Chondrocyte (in vitro differentiated cells): ENCODE data around the gene CDS1. TPM values are rescaled to one million over a fixed set of nuclear protein-coding genes. Genes with fewer than 3 reads are reported as not detected.
"Not testable (repeated sequence)": the region's sequence is repeated elsewhere in the genome, so short reads cannot be mapped to it uniquely, and the experiment has no call there.

Experiments used
- DNase-seq: peaks from one replicate; pipeline ENCODE4 v3.0.0; 2021; ENCODE audit warnings: mixed read lengths, low spot score
- H3K27ac Mint-ChIP-seq: one replicate; pipeline ENCODE4 v1.8.0; 2021; ENCODE audit warnings: mild to moderate bottlenecking, moderate library complexity, mixed read lengths; ENCODE audit not compliant: unreplicated experiment
- H3K27me3 Mint-ChIP-seq: 2 replicates; pipeline ENCODE4 v1.8.0; 2021; ENCODE audit warnings: low read depth, mixed read lengths
- H3K36me3 Mint-ChIP-seq: 2 replicates; pipeline ENCODE4 v1.8.0; 2021; ENCODE audit warnings: low read depth, mixed read lengths
- H3K4me1 Mint-ChIP-seq: 2 replicates; pipeline ENCODE4 v1.8.0; 2021; ENCODE audit warnings: low read depth, mild to moderate bottlenecking, mixed read lengths
- H3K4me3 Mint-ChIP-seq: one replicate; pipeline ENCODE4 v1.8.0; 2021; ENCODE audit warnings: mild to moderate bottlenecking, moderate library complexity, mixed read lengths; ENCODE audit not compliant: unreplicated experiment
- H3K9me3 Mint-ChIP-seq: 2 replicates; pipeline ENCODE4 v1.8.0; 2021; ENCODE audit warnings: low read depth, mixed read lengths
- long read RNA-seq: library from polyadenylated mRNA; stranded (forward); transcript quantifications from one replicate; pipeline ENCODE4 v2.0.0, GENCODE V29; 2021
- total RNA-seq: library from RNA; stranded (reverse); gene quantifications from 3 replicates; pipeline ENCODE4 v1.2.1, GENCODE V29; 2021
- TF ChIP-seq, protein P1 (sequence below): fragments of 200-600 bp; sonication (generic); IDR thresholded peaks from 2 replicates; pipeline ENCODE4 v1.5.0; 2021; ENCODE audit warnings: antibody characterized with exemption, mild to moderate bottlenecking, moderate library complexity

Gene CDS1
- 0.26 to 0.30 TPM in 2 of 3 replicates, not detected in the other for total RNA-seq
- long read RNA-seq = 0 reads

DNA sequence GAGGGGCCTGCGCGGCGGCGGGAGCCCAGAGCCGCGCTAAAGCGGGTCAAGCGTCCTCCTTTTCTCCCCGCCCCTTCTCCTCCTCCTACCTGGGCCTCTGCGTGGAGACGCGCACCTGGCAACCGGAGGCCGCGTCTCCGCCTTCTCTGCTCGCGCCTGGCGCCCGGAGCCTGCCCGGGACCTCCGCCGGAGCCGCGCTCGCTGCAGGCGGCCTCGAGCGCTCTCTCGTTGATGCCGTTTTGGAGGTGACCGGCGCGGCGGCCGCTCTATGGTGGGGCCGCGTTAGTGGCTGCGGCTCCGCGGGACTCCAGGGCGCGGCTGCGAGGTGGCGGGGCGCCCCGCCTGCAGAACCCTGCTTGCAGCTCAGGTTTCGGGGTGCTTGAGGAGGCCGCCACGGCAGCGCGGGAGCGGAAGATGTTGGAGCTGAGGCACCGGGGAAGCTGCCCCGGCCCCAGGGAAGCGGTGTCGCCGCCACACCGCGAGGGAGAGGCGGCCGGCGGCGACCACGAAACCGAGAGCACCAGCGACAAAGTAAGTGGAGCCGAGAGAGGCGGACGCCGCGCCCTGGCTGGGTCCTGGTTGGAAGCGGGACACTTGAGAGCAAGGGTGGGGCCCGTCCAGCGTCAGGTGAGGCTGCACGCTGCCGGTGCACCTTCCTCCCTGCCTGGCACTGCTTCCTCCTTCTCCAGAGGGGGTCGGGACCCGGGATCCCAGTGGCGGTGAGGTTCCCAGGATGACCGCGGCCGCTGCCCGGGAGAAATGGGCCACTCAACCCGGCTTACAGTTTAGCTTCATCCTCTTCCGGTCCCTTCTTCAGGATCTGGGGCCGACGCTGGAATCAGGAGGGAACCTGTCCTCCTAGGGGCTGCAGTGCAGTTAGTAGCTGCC, at the start of gene CDS1:
CDS1 (plus strand) TSS at position 140 of the 888 bp plus-strand sequence; CDS start at position 415, 275 bp downstream.
- H3K36me3 Mint-ChIP-seq = peaks cover 10% of the 10 kb centered on the region
- TF ChIP-seq, protein P1, sequence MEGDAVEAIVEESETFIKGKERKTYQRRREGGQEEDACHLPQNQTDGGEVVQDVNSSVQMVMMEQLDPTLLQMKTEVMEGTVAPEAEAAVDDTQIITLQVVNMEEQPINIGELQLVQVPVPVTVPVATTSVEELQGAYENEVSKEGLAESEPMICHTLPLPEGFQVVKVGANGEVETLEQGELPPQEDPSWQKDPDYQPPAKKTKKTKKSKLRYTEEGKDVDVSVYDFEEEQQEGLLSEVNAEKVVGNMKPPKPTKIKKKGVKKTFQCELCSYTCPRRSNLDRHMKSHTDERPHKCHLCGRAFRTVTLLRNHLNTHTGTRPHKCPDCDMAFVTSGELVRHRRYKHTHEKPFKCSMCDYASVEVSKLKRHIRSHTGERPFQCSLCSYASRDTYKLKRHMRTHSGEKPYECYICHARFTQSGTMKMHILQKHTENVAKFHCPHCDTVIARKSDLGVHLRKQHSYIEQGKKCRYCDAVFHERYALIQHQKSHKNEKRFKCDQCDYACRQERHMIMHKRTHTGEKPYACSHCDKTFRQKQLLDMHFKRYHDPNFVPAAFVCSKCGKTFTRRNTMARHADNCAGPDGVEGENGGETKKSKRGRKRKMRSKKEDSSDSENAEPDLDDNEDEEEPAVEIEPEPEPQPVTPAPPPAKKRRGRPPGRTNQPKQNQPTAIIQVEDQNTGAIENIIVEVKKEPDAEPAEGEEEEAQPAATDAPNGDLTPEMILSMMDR = no peak
- peak; percentile 88 for DNase-seq
- H3K4me3 Mint-ChIP-seq = peak within 1 kb of the TSS; percentile 75
- H3K27ac Mint-ChIP-seq = no peak within 1 kb of the TSS
- peaks cover 11% of the 10 kb centered on the region for H3K4me1 Mint-ChIP-seq
- H3K27me3 Mint-ChIP-seq = peaks cover 42% of the 10 kb centered on the region
- H3K9me3 Mint-ChIP-seq = peaks cover 2% of the 10 kb centered on the region

DNA sequence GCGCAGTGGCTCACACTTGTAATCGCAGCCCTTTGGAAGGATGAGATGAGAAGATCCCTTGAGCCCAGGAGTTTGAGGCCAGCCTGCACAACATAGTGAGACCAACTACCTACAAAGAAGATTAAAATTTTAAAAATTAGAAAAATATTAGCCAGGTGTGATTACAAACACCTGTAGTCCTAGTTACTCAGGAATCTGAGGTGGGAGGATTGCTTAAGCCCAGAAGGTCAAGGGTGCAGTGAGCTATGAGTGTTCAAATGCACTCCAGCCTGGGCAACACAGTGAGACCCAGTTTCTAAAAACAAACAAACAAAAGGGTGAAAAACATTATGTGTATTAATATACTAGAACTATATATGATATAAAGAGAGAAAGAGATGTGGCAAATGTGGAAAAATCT, 47.0 kb upstream of the CDS1 start:
- TF ChIP-seq, protein P1 = no peak
- Mint-ChIP-seq H3K36me3 (no peaks in the 10 kb centered on the region), H3K4me1 (no peaks in the 10 kb centered on the region), H3K9me3 (peaks cover 13% of the 10 kb centered on the region), H3K4me3 (no peak overlapping the region), H3K27me3 (peaks cover 15% of the 10 kb centered on the region), H3K27ac (no peak overlapping the region)
- DNase-seq = no peak

DNA sequence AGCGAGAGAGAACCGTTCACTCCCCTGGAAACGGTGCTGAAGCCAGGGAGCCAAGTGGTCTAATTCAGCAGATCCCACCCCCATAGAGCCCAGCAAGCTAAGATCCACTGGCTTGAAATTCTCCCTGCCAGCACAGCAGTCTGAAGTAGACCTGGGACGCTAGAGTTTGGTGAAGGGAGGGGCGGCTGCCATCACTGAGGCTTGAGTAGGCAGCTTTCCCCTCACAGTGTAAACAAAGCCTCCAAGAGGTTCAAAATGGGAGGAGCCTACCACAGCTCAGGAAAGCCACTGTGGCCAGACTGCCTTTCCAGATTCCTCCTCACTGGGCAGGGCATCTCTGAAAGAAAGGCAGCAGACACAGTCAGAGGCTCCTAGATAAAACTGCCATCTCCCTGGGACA, 37.8 kb upstream of the CDS1 start:
- TF ChIP-seq, protein P1 = no peak
- H3K36me3 Mint-ChIP-seq = no peaks in the 10 kb centered on the region
- H3K9me3 Mint-ChIP-seq = no peaks in the 10 kb centered on the region
- no peak overlapping the region for H3K4me3 Mint-ChIP-seq
- peaks cover 13% of the 10 kb centered on the region for H3K27me3 Mint-ChIP-seq
- no peak for DNase-seq
- H3K27ac Mint-ChIP-seq = no peak overlapping the region
- no peaks in the 10 kb centered on the region for H3K4me1 Mint-ChIP-seq

DNA sequence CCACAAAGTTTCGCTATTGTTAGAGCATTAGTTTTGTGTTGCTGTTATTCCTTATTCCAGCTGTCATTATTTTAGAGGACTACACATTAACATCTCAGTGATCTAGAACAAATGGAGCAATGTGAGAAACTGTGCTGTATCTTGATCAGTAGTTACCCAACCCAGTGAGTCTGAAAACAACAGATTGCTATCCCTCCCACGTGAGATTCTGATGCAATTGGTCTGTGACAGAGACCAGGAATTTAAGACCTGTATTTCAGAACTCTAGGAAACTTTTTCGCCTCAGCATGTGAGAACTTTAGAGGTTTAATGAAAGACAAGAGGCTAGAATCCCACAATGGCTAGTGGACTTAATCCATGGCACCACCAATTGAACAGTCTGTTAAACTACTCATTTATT, 35.7 kb upstream of the CDS1 start:
- Mint-ChIP-seq H3K4me3 (no peak overlapping the region), H3K4me1 (no peaks in the 10 kb centered on the region), H3K27me3 (peaks cover 15% of the 10 kb centered on the region), H3K9me3 (no peaks in the 10 kb centered on the region), H3K27ac (no peak overlapping the region), H3K36me3 (no peaks in the 10 kb centered on the region)
- no peak for DNase-seq
- TF ChIP-seq, protein P1 = no peak

DNA sequence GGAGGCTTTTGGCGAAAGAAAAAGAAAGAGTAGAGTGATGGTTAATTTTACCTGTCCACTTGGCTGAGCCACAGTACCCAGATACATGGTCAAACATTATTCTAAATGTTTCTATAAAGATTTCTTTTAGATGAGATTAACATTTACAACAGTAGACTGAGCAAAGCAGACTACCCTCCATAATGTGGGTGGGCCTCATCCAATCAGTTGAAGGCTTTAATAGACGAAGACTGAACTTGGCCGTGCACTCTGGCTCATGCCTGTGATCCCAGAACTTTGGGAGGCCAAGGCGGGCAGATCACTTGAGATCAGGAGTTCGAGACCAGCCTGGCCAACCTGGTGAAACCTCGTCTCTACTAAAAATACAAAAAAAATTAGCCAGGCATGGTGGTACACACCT, 33.7 kb upstream of the CDS1 start:
- peaks cover 14% of the 10 kb centered on the region for H3K27me3 Mint-ChIP-seq
- DNase-seq, H3K27ac Mint-ChIP-seq, H3K9me3 Mint-ChIP-seq, H3K4me1 Mint-ChIP-seq, H3K4me3 Mint-ChIP-seq, H3K36me3 Mint-ChIP-seq: not testable (repeated sequence)

DNA sequence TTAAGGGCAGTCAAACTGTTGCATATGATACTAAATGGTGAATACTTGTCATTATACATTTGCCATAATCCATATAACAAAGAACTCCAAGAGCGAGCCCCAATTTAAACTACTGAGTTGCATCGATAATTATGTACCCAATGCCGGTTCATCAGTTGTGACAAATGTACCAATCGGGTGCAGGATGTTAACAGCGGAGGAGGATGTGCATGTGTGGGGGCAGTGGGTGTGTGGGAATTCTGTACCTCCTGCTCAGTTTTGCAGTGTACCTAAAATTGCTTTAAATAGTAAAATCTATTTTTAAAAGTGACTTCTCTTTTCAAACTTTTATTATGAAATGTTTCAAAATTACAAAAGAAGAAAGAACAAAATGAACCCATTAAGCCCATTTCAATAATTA, 20.8 kb upstream of the CDS1 start:
- Mint-ChIP-seq H3K4me1 (no peaks in the 10 kb centered on the region), H3K36me3 (no peaks in the 10 kb centered on the region), H3K4me3 (no peak overlapping the region), H3K27me3 (peaks cover 23% of the 10 kb centered on the region), H3K9me3 (no peaks in the 10 kb centered on the region), H3K27ac (no peak overlapping the region)
- DNase-seq = no peak
- TF ChIP-seq, protein P1 = no peak
